Mesendoderm (in vitro differentiated cells): ENCODE data around the gene DIP2B.

Experiments
- DNase-seq: peaks from one replicate; pipeline ENCODE4 v3.0.0; 2013
- H2AK5ac ChIP-seq: 2 replicates; pipeline ENCODE4 v1.6.1; 2013; ENCODE audit warnings: low read length, inconsistent platforms
- H2BK120ac ChIP-seq: 2 replicates; pipeline ENCODE4 v1.6.1; 2013; ENCODE audit warnings: low read depth, mild to moderate bottlenecking, low read length, moderate library complexity, mixed read lengths
- H2BK15ac ChIP-seq: replicated peaks from 2 replicates; pipeline ENCODE4 v1.6.1; 2013; ENCODE audit warnings: low read depth, mild to moderate bottlenecking, moderate library complexity
- H2BK5ac ChIP-seq: 2 replicates; pipeline ENCODE4 v1.6.1; 2013; ENCODE audit warnings: low read length, inconsistent platforms
- H3K18ac ChIP-seq: 2 replicates; pipeline ENCODE4 v1.6.1; 2013; ENCODE audit warnings: mild to moderate bottlenecking, low read length, mixed read lengths
- H3K23ac ChIP-seq: one replicate; pipeline ENCODE4 v1.6.1; 2013; ENCODE audit warnings: low read length
- H3K27ac ChIP-seq: 2 replicates; pipeline ENCODE4 v1.5.1; 2013; ENCODE audit warnings: low read depth, mild to moderate bottlenecking, inconsistent platforms, low read length, moderate library complexity
- H3K27me3 ChIP-seq: 2 replicates; pipeline ENCODE4 v1.6.1; 2013; ENCODE audit warnings: low read length, control low read depth, mild to moderate bottlenecking, inconsistent platforms; ENCODE audit not compliant: insufficient read depth, poor library complexity
- H3K36me3 ChIP-seq: 2 replicates; pipeline ENCODE4 v1.6.1; 2013; ENCODE audit warnings: low read length, inconsistent platforms; ENCODE audit not compliant: control insufficient read depth, insufficient read depth
- H3K4ac ChIP-seq: one replicate; pipeline ENCODE4 v1.6.1; 2013; ENCODE audit warnings: low read depth, mild to moderate bottlenecking, low read length, moderate library complexity
- H3K4me1 ChIP-seq: 2 replicates; pipeline ENCODE4 v1.6.1; 2013; ENCODE audit warnings: low read depth, low read length, inconsistent platforms; ENCODE audit not compliant: control insufficient read depth
- H3K4me2 ChIP-seq: 2 replicates; pipeline ENCODE4 v1.6.1; 2013; ENCODE audit warnings: low read length
- H3K4me3 ChIP-seq: 2 replicates; pipeline ENCODE4 v1.5.1; 2013; ENCODE audit warnings: mild to moderate bottlenecking, low read length
- H3K56ac ChIP-seq: one replicate; pipeline ENCODE4 v1.6.1; 2013; ENCODE audit warnings: low read length
- H3K79me1 ChIP-seq: 2 replicates; pipeline ENCODE4 v1.6.1; 2013; ENCODE audit warnings: low read length, inconsistent platforms
- H3K79me2 ChIP-seq: 2 replicates; pipeline ENCODE4 v1.6.1; 2013; ENCODE audit warnings: mild to moderate bottlenecking, low read length; ENCODE audit not compliant: control insufficient read depth, insufficient read depth
- H3K9ac ChIP-seq: 2 replicates; pipeline ENCODE4 v1.6.1; 2013; ENCODE audit warnings: low read length, inconsistent platforms
- H4K5ac ChIP-seq: one replicate; pipeline ENCODE4 v1.6.1; 2013; ENCODE audit warnings: low read length
- H4K8ac ChIP-seq: one replicate; pipeline ENCODE4 v1.6.1; 2013; ENCODE audit warnings: low read depth, mild to moderate bottlenecking, control low read depth, low read length, moderate library complexity
- WGBS: extraction: QIAGEN DNeasy Blood & Tissue Kit; methylation state at CpG from one replicate; pipeline ENCODE4 v1.1.7; 2013; ENCODE audit warnings: low lambda C conversion rate, missing lambda C conversion rate; ENCODE audit not compliant: insufficient coverage; ENCODE audit errors: extremely low coverage; 5-methylcytosine and 5-hydroxymethylcytosine counted together

The DIP2B gene

DNA sequence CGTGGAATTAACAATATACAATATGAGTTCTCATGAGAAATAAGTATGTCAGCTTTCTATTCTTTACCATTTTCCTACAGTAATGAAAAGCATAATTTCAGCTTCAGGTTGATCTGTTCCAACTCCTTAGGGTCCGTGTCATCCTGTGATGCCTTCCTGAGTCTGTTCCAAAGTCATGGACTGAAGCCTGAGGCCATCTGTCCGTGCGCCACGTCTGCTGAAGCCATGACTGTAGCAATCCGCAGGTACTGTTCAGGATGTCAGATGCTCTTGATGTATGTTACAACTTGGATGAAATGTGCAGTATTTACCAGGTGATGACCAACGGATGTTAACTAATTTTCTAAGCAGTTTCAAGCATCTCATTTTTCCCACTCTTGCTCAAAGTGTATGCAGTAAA is 192.1 kb downstream of the DIP2B start:
- Histone ChIP-seq H3K56ac (no peak overlapping the region), H3K27ac (no peak overlapping the region), H3K18ac (no peak overlapping the region), H3K4ac (no peak overlapping the region), H3K79me1 (no peaks in the 10 kb centered on the region), H3K79me2 (no peaks in the 10 kb centered on the region), H2AK5ac (no peak overlapping the region), H3K23ac (no peak overlapping the region), H4K5ac (no peak overlapping the region), H3K4me2 (no peak overlapping the region), H4K8ac (no peak overlapping the region), H2BK120ac (no peak overlapping the region), H3K27me3 (no peaks in the 10 kb centered on the region), H2BK15ac (no peak overlapping the region), H3K4me3 (no peak overlapping the region), H3K4me1 (no peaks in the 10 kb centered on the region), H2BK5ac (no peak overlapping the region), H3K9ac (no peak overlapping the region), H3K36me3 (peaks cover 12% of the 10 kb centered on the region)
- whole genome bisulfite sequencing, result no CpG with 5 or more reads among the region's 7 CpGs
- no peak for DNase-seq

DNA sequence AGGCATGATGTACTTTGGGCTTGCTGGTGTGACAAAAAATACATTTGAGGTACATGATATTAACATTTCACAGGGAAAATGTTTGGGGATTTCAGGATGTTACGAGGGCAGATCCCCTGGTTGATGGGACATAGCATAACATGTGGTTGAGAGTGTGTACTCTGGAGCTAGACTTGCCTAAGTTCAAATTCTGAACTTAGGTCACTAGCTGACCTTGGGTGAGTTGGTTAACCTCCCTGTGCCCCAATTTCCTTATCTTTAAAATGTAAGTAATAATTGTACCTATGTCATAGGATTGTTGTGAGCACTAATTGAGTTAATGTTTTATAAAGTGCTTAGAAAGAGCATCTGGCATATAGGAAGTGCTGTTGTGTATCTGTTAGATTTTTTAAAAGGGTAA is 194.4 kb downstream of the DIP2B start:
- Histone ChIP-seq H3K36me3 (peaks cover 9% of the 10 kb centered on the region), H3K4ac (no peak overlapping the region), H4K8ac (no peak overlapping the region), H2BK120ac (no peak overlapping the region), H3K4me2 (no peak overlapping the region), H3K56ac (no peak overlapping the region), H3K23ac (no peak overlapping the region), H3K79me1 (no peaks in the 10 kb centered on the region), H2BK5ac (no peak overlapping the region), H3K79me2 (no peaks in the 10 kb centered on the region), H4K5ac (no peak overlapping the region), H2AK5ac (no peak overlapping the region), H3K27ac (no peak overlapping the region), H3K18ac (no peak overlapping the region), H3K4me3 (no peak overlapping the region), H3K9ac (no peak overlapping the region), H2BK15ac (no peak overlapping the region), H3K27me3 (no peaks in the 10 kb centered on the region), H3K4me1 (no peaks in the 10 kb centered on the region)
- no CpG with 5 or more reads among the region's 1 CpG for WGBS
- no peak for DNase-seq

DNA sequence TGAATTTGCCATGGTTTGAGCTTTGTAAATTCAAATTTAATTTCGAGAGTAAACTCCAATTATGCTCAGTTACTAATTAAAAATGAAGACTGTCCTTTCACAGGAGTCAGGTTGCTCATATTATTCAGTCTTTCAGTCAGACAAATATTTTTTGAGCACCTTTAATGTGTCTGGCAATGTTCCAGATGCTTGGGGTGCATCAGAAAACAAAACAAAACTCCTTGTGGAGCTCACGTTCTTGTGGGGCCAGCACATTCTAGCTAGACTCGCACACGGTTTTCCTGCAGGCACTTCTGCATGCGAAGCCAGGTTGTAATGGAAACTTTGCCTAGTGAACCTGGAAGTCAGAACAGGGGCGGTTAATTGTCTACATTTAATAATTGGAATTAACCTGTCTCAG is 195.2 kb downstream of the DIP2B start:
- Histone ChIP-seq H3K79me1 (no peaks in the 10 kb centered on the region), H2BK120ac (no peak overlapping the region), H3K79me2 (no peaks in the 10 kb centered on the region), H3K4me2 (no peak overlapping the region), H3K18ac (no peak overlapping the region), H4K8ac (no peak overlapping the region), H3K27ac (no peak overlapping the region), H3K9ac (no peak overlapping the region), H3K4me3 (no peak overlapping the region), H3K4me1 (no peaks in the 10 kb centered on the region), H3K27me3 (no peaks in the 10 kb centered on the region), H3K36me3 (peaks cover 9% of the 10 kb centered on the region), H3K56ac (no peak overlapping the region), H3K4ac (no peak overlapping the region), H2BK5ac (no peak overlapping the region), H2BK15ac (no peak overlapping the region), H2AK5ac (no peak overlapping the region), H3K23ac (no peak overlapping the region), H4K5ac (no peak overlapping the region)
- DNase-seq, result no peak
- no CpG with 5 or more reads among the region's 6 CpGs for WGBS

DNA sequence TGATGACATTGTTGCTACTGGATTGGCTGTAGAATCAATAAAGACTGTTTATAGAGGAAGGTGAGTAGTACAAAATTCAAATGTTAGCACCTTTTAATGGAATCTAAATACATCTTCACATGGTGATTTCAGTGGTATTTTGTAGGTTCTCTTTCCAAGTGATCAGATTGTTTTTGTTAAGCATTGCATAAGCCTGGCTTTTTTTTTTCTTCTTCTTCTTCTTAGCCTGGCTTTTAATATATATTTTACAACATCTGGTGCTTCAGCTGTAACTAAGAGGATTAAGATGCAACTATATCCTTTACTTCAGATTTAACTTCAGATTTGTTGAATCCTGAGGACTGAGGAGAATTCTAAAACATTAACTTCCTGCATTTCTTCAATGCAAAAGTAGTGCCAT is 201.8 kb downstream of the DIP2B start:
- H2AK5ac ChIP-seq, result no peak overlapping the region
- no peak overlapping the region for H3K4me3 ChIP-seq
- no peak overlapping the region for H4K8ac ChIP-seq
- H3K4me2 ChIP-seq, result no peak overlapping the region
- H2BK5ac ChIP-seq, result no peak overlapping the region
- no peak overlapping the region for H3K9ac ChIP-seq
- H3K4ac ChIP-seq, result no peak overlapping the region
- no peak overlapping the region for H3K56ac ChIP-seq
- H3K18ac ChIP-seq, result no peak overlapping the region
- H3K27me3 ChIP-seq, result no peaks in the 10 kb centered on the region
- peaks cover 2% of the 10 kb centered on the region for H3K36me3 ChIP-seq
- no peak for DNase-seq
- H3K79me1 ChIP-seq, result no peaks in the 10 kb centered on the region
- H3K27ac ChIP-seq, result no peak overlapping the region
- H3K23ac ChIP-seq, result no peak overlapping the region
- no peak overlapping the region for H2BK120ac ChIP-seq
- no peak overlapping the region for H2BK15ac ChIP-seq
- H3K79me2 ChIP-seq, result no peaks in the 10 kb centered on the region
- H4K5ac ChIP-seq, result no peak overlapping the region
- no peaks in the 10 kb centered on the region for H3K4me1 ChIP-seq

DNA sequence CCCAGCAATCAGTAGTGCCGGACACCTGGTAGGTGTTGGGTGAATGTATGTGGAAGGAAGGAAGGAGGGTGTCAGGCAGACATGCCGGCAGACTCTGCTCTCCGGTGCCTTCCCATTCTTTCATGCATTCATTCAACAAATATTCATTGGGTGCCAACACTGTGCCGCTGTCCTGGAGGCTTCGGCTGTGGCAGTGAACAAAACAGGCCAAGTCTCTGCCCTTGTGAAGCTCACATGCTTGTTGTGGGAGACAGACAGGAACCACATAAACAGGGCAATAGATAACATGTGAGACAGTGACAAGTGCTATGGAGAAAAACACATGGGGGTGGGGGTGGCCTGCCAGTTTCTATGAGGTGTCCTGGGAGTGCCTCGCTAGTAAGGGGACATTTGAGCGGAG is 202.6 kb downstream of the DIP2B start:
- Histone ChIP-seq H3K79me2 (no peaks in the 10 kb centered on the region), H2BK15ac (no peak overlapping the region), H3K79me1 (no peaks in the 10 kb centered on the region), H4K5ac (no peak overlapping the region), H2BK5ac (no peak overlapping the region), H3K18ac (no peak overlapping the region), H3K27ac (no peak overlapping the region), H3K36me3 (peaks cover 2% of the 10 kb centered on the region), H2AK5ac (no peak overlapping the region), H2BK120ac (no peak overlapping the region), H4K8ac (no peak overlapping the region), H3K56ac (no peak overlapping the region), H3K9ac (no peak overlapping the region), H3K27me3 (no peaks in the 10 kb centered on the region), H3K4me1 (no peaks in the 10 kb centered on the region), H3K4me3 (no peak overlapping the region), H3K4ac (no peak overlapping the region), H3K23ac (no peak overlapping the region), H3K4me2 (no peak overlapping the region)
- DNase-seq, result no peak
- no CpG with 5 or more reads among the region's 7 CpGs for WGBS

DNA sequence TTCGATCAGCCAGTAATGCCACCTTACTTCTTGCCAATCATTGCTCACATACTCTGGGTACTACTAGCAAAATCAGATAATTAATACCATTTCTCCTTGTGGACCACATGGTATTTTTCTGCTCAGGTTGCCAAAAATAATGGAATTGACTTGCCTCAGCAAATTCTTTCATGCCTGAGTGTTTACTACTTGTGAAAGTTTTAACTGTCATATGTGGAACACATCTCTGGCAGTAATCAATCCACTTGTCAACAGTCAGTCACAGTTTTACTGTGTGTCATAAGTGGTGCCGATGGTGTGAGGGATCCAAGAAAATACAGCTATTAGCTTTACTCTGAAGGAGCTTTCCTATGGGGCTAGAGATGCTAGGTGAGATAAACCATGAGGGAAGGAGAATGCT is 203.8 kb downstream of the DIP2B start:
- H3K27ac ChIP-seq, result no peak overlapping the region
- no peak overlapping the region for H3K18ac ChIP-seq
- H3K4me2 ChIP-seq, result no peak overlapping the region
- no peak overlapping the region for H4K8ac ChIP-seq
- no peak overlapping the region for H2BK120ac ChIP-seq
- no peaks in the 10 kb centered on the region for H3K79me2 ChIP-seq
- no peak overlapping the region for H3K4me3 ChIP-seq
- no CpG with 5 or more reads among the region's 2 CpGs for WGBS
- H3K79me1 ChIP-seq, result no peaks in the 10 kb centered on the region
- H3K4ac ChIP-seq, result no peak overlapping the region
- H4K5ac ChIP-seq, result no peak overlapping the region
- no peak overlapping the region for H3K9ac ChIP-seq
- DNase-seq, result no peak
- H3K4me1 ChIP-seq, result no peaks in the 10 kb centered on the region
- H2AK5ac ChIP-seq, result no peak overlapping the region
- H3K36me3 ChIP-seq, result peaks cover 2% of the 10 kb centered on the region
- no peak overlapping the region for H3K23ac ChIP-seq
- H2BK5ac ChIP-seq, result no peak overlapping the region
- H3K56ac ChIP-seq, result no peak overlapping the region
- H2BK15ac ChIP-seq, result no peak overlapping the region
- H3K27me3 ChIP-seq, result no peaks in the 10 kb centered on the region
